Vagina (tissue), 2 donors: ENCODE measurements around the gene PNPLA3. TPM values are rescaled to one million over a fixed set of nuclear protein-coding genes. Genes with fewer than 3 reads are reported as not detected.

Experiments used
- DNase-seq, 2 donors: peaks; one replicate each; pipeline ENCODE4 v3.0.0-alpha.2; 2017; ENCODE audit errors: extremely low spot score in 2 of 2
- H3K27ac ChIP-seq: fragments of 200-600 bp; sonication (generic); one replicate; pipeline ENCODE4 v1.5.1; 2019
- H3K27me3 ChIP-seq: fragments of 200-600 bp; sonication (generic); one replicate; pipeline ENCODE4 v1.5.1; 2019
- H3K36me3 ChIP-seq, 2 donors: fragments of 200-600 bp; sonication (generic); one replicate each; pipeline ENCODE4 v1.5.1; 2017 to 2019
- H3K4me1 ChIP-seq: fragments of 200-600 bp; sonication (generic); one replicate; pipeline ENCODE4 v1.5.1; 2019
- H3K4me3 ChIP-seq, 2 donors: fragments of 200-600 bp; sonication (generic); 1 replicate in 1 of 2; 2 replicates in 1 of 2; pipeline ENCODE4 v1.5.1; 2016 to 2019
- H3K9me3 ChIP-seq: fragments of 200-600 bp; sonication (generic); one replicate; pipeline ENCODE4 v1.5.1; 2019
- POLR2A ChIP-seq, 2 donors: fragments of 450-650 bp; IDR thresholded peaks; one replicate each; pipeline ENCODE4 v1.6.1; 2017; ENCODE audit warnings: antibody characterized with exemption in 2 of 2, mild to moderate bottlenecking in 2 of 2, moderate library complexity in 2 of 2
- POLR2AphosphoS5 ChIP-seq, 2 donors: sonication (generic); formaldehyde crosslinking; IDR thresholded peaks; one replicate each; pipeline ENCODE4 v1.9.0; 2017; ENCODE audit warnings: antibody characterized with exemption in 2 of 2, mild to moderate bottlenecking in 2 of 2, low read depth in 1 of 2; ENCODE audit not compliant: insufficient read depth in 1 of 2
- intact Hi-C: fragments of 100-400 bp; cut with DNase I; formaldehyde crosslinking; loops from one replicate; pipeline ENCODE4 v1.15.1; 2023
- total RNA-seq: library from RNA; depleted of rRNA; stranded (reverse); fragments of >200 nt; gene quantifications from one replicate; pipeline ENCODE4 v1.2.3, GENCODE V29; 2016
- TF ChIP-seq, protein P1 (sequence below), 3 experiments: fragments of 450-650 bp in 2 of 3; fragments of 200-600 bp in 1 of 3; sonication (generic) in 1 of 3; IDR thresholded peaks; one replicate each; pipeline ENCODE4 v1.5.1; 2017 to 2019; ENCODE audit warnings: antibody characterized with exemption in 3 of 3, mild to moderate bottlenecking in 2 of 3, moderate library complexity in 2 of 3

The PNPLA3 gene
- total RNA-seq, 1 donor from 2014 or later: not detected

DNA sequence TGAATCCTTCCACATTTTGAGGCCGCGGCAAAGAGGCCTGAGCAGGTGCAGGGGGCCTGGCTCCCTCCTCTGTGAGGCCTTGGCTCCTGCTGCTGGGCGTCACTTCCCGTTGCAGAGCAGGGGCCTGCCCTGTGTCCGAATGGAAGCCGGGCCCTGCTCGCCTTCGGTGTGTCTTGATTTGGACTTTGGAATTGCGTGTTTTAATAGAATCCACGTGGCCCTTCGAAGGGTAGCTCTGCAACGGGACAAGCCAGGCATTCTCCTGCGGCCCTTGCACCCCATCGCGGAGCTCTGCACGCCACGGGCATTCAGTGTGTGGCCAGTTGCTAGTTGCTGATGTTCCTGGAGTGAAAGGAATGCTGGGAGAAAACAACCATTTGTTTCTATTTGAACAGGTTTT is 57.4 kb downstream of the PNPLA3 start:
- intact Hi-C loops: no loop called here
- Histone ChIP-seq H3K36me3 (peaks cover 0 to 85% of the 10 kb centered on the region in 2 donors), H3K27me3 (no peaks in the 10 kb centered on the region), H3K9me3 (no peaks in the 10 kb centered on the region), H3K4me3 (no peak overlapping the region), H3K27ac (no peak overlapping the region), H3K4me1 (no peaks in the 10 kb centered on the region)
- no peak for DNase-seq
- TF ChIP-seq POLR2A (IDR thresholded peaks at IDR 0.05) (no peak), POLR2AphosphoS5 (IDR thresholded peaks at IDR 0.05; ENCODE audit: insufficient read depth in 1 of 2, low read depth in 1 of 2) (no peak)
- TF ChIP-seq, protein P1, sequence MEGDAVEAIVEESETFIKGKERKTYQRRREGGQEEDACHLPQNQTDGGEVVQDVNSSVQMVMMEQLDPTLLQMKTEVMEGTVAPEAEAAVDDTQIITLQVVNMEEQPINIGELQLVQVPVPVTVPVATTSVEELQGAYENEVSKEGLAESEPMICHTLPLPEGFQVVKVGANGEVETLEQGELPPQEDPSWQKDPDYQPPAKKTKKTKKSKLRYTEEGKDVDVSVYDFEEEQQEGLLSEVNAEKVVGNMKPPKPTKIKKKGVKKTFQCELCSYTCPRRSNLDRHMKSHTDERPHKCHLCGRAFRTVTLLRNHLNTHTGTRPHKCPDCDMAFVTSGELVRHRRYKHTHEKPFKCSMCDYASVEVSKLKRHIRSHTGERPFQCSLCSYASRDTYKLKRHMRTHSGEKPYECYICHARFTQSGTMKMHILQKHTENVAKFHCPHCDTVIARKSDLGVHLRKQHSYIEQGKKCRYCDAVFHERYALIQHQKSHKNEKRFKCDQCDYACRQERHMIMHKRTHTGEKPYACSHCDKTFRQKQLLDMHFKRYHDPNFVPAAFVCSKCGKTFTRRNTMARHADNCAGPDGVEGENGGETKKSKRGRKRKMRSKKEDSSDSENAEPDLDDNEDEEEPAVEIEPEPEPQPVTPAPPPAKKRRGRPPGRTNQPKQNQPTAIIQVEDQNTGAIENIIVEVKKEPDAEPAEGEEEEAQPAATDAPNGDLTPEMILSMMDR (IDR thresholded peaks at IDR 0.05): no peak

DNA sequence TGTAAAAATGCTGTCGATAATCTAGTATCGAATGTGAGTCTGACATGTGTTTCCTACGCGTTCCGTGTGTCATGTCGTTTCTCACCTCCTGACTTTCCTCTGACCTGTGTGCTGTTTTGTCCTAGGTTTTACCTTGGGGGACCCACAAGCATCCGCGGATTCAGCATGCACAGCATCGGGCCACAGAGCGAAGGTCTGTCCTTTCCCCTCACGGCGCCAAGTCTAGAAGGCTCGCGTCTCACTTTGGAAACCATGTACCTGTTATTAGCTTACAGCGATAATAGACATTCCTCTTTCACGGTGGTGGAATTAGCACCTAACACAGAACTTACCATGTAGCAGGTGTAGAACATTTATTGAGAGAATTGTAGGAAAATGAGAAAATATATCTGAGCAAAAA is 60.2 kb downstream of the PNPLA3 start:
- no peak overlapping the region for H3K4me3 ChIP-seq
- TF ChIP-seq, protein P1 (IDR thresholded peaks at IDR 0.05): no peak
- no peak for TF ChIP-seq POLR2AphosphoS5 (IDR thresholded peaks at IDR 0.05; ENCODE audit: insufficient read depth in 1 of 2, low read depth in 1 of 2)
- TF ChIP-seq POLR2A (IDR thresholded peaks at IDR 0.05): no peak
- intact Hi-C loops: no loop called here
- no peaks in the 10 kb centered on the region for H3K9me3 ChIP-seq
- H3K27ac ChIP-seq: no peak overlapping the region
- H3K4me1 ChIP-seq: no peaks in the 10 kb centered on the region
- no peaks in the 10 kb centered on the region for H3K27me3 ChIP-seq
- peaks cover 0 to 77% of the 10 kb centered on the region in 2 donors for H3K36me3 ChIP-seq
- DNase-seq: no peak

DNA sequence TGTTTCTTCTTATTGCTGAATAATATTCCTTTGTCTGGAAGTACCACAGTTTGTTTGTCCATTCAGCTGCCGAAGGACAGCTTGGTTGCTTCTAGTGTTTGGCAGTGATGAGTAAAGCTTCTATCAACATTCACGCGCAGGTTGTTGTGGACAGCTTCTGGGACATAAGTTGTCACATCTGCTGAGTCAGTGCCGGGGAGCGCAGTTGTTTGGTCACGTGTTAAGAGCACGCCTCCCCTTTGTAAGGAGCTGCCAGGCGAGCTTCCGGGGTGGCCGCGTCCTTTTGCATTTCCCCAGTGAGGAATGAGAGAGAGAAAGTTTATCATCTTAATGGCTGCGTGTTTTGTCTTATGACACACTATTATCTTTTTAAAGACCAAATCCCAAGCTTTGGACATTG is 61.9 kb downstream of the PNPLA3 start:
- TF ChIP-seq POLR2A (IDR thresholded peaks at IDR 0.05) (no peak), POLR2AphosphoS5 (IDR thresholded peaks at IDR 0.05; ENCODE audit: insufficient read depth in 1 of 2, low read depth in 1 of 2) (no peak)
- TF ChIP-seq, protein P1 (IDR thresholded peaks at IDR 0.05): no peak
- no peaks in the 10 kb centered on the region for H3K4me1 ChIP-seq
- H3K27me3 ChIP-seq: no peaks in the 10 kb centered on the region
- DNase-seq: no peak
- H3K4me3 ChIP-seq: no peak overlapping the region
- intact Hi-C loops: no loop called here
- no peak overlapping the region for H3K27ac ChIP-seq
- H3K36me3 ChIP-seq: peaks cover 0 to 76% of the 10 kb centered on the region in 2 donors
- no peaks in the 10 kb centered on the region for H3K9me3 ChIP-seq

DNA sequence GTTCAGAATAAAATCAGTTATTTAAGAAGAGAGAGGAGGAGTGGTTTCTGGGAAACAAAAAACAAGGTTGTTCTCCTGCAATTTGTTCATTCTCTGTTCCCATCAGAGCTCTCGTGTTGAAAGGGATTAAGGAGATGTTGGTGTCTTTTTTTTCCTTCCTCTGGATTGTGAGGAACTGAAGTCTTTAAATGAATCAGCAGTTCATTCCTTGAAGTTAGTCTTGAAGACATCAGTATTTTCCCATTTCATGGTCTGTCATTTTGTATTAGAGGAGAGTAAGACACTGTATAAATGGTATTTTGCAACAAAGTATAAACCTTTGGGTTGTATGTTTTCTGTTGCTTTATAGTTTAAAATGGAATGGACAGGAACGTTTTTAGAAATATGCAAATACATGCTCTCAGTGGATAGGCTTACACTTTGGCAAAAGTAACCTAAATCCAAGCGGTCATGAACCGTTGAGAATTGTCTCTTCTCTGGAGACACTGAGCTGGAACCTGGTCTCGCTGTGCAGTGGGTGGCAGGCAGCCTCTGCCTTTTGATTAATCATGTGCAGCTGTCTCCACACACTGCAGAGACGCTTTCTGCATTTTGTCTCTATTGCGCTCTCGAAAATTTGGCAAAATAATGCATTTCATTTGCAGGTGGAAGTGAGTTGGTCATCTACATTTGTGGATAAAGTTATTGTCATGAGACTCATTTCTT is 64.7 kb downstream of the PNPLA3 start:
- no peaks in the 10 kb centered on the region for H3K27me3 ChIP-seq
- H3K36me3 ChIP-seq: peaks cover 0 to 78% of the 10 kb centered on the region in 2 donors
- DNase-seq: no peak
- no peaks in the 10 kb centered on the region for H3K9me3 ChIP-seq
- intact Hi-C loops: no loop called here
- TF ChIP-seq POLR2A (IDR thresholded peaks at IDR 0.05) (no peak), POLR2AphosphoS5 (IDR thresholded peaks at IDR 0.05; ENCODE audit: insufficient read depth in 1 of 2, low read depth in 1 of 2) (no peak)
- TF ChIP-seq, protein P1 (IDR thresholded peaks at IDR 0.05): no peak
- no peak overlapping the region for H3K4me3 ChIP-seq
- no peaks in the 10 kb centered on the region for H3K4me1 ChIP-seq
- no peak overlapping the region for H3K27ac ChIP-seq

DNA sequence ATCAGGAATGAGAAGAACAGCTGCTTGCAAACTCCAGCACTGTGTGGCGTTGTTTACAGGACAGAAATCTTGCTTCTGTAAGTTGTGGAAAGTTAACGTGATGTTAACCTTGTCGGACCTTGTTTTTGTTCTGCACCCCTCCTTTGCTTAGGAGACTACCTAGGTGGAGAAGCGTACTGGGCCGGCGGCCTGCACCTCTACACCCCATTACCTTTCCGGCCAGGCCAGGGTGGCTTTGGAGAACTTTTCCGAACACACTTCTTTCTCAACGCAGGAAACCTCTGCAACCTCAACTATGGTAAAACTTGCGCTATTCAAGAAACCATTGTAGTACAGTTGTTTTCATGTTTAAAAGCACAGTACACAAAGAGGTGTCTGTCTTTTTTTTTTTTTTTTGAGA is 65.4 kb downstream of the PNPLA3 start:
- Histone ChIP-seq H3K4me1 (no peaks in the 10 kb centered on the region), H3K9me3 (no peaks in the 10 kb centered on the region), H3K27ac (no peak overlapping the region), H3K27me3 (no peaks in the 10 kb centered on the region), H3K4me3 (no peak overlapping the region), H3K36me3 (peaks cover 0 to 72% of the 10 kb centered on the region in 2 donors)
- TF ChIP-seq POLR2A (IDR thresholded peaks at IDR 0.05) (no peak), POLR2AphosphoS5 (IDR thresholded peaks at IDR 0.05; ENCODE audit: insufficient read depth in 1 of 2, low read depth in 1 of 2) (no peak)
- TF ChIP-seq, protein P1 (IDR thresholded peaks at IDR 0.05): no peak
- no peak for DNase-seq
- intact Hi-C loops: no loop called here
